SW 1271 (cell line): ENCODE measurements around the gene MRM2.
"Not testable (repeated sequence)": the region's sequence is repeated elsewhere in the genome, so short reads cannot be mapped to it uniquely, and the experiment has no call there.

ENCODE experiments used
- DNase-seq, 2 experiments: peaks; one replicate each; lab custom pipeline; 2025; lab: John Stamatoyannopoulos, UW

MRM2 gene

GRCh38 chr7:2241580-2242540, at the start of gene MRM2, which contains the start of gene NUDT1:
Gene MRM2 (minus strand): TSS chr7:2242205. CDS start chr7:2242169, 36 bp downstream.
Gene NUDT1 (plus strand): TSS chr7:2242226. CDS start chr7:2244575, 2,349 bp downstream.
- DNase-seq, result peak; percentile 56 to 85

DNA sequence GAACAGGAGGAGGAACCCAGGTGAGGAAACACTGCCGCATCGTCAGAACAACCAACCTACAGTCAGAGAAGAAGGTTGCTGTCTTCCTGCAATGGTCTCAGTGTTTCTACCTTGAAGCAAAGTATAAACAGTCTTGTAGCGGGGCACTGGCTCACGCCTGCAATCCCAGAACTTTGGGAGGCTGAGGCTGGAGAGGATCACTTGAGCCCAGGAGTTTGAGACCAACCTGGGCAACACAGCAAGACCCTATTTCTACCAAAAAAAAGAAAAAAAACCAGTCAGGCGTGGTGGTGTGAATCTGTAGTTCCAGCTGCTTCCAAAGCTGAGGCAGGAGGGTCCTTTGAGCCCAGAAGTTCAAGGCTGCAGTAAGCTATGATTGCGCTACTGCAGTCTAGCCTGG, 48.9 kb upstream of the MRM2 start:
- no peak for DNase-seq

- DNase-seq, result no peak
These were observed 47.6 kb upstream of the MRM2 start for GRCh38 chr7:2289621-2290020.

DNA sequence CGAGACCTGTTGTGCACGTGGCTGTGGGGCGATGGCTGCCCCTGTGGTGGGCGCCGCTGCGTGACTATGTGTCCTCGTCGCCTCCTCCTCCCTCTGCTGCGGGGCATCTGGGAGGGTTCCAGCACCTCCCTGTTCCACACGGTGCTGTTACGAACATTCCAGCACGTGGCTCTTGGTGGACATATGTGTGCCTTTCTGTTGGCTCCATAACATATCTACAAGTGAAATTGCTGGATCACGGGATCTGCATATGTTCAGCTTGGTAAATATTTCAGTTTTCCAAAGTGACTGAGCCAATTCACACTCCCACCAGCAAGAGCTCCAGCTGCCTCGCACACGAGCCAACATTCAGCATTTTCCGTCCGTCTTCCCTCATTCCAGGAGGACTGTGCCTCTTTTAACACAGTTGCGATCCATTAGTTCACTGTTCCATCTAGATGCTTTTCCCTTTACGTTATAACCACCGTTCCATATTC, 47.1 kb upstream of the MRM2 start:
- no peak for DNase-seq

GRCh38 chr7:2288503-2288902, 46.5 kb upstream of the MRM2 start:
- no peak for DNase-seq

- no peak for DNase-seq
These were observed 45.7 kb upstream of the MRM2 start for GRCh38 chr7:2287745-2288144.

DNA sequence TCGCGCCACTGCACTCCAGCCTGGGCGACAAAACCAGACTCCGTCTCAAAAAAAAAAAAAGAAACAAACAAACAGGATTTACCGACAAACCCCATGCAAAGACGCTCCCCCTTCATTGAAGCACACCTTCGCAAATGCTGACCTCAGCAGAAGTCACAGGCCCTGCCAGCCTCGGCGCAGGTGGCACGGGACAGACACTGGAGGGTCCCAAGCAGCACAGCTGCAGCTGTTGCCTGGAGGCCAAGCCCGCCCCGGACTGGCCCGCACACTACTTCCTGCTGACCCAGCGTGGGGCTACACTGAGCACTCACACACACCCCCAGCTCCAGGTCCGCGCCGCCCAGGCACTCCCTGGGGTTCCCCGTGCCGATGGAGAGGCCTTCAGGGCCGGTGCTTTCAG, 41.1 kb upstream of the MRM2 start:
- no peak for DNase-seq

- DNase-seq, result no peak
These were observed 40.3 kb upstream of the MRM2 start for GRCh38 chr7:2282185-2282751.

DNA sequence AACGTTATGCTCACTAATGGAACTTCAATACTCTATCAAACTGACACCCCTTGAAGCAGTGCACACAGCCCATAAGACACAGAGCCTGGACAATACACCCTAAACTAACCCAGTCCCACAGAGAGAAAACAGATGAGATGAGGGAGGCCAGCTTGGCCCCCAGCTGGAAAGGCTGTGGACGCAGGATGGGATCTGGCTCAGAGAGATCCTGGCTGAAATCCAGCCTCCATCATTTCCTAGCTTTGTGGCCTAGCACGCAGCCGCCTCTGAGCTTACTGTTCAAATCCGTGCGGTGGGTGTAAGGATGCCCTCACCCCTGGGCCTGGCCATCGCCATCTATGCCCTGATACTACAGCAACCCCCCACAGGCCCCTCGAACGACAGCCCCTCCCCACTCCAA, 39.5 kb upstream of the MRM2 start:
- no peak for DNase-seq

DNA sequence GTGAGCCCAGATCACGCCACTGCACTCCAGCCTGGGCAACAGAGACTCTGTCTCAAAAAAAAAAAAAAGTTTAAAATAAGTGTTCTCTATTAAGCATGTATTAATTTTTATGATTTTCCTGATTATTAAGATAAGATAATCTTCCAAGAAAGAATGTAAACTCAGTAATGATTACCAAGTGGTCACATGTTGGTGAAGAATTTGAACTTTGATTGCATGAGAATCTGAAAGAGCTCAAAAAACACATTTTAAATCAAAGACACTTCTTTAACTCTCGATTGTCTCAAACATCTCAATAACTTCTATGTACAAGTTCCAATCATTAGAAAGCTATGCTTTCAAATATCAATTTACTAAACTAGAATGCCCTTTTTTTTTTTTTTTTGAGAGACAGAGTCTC, 38.4 kb upstream of the MRM2 start:
- DNase-seq, result no peak

DNA sequence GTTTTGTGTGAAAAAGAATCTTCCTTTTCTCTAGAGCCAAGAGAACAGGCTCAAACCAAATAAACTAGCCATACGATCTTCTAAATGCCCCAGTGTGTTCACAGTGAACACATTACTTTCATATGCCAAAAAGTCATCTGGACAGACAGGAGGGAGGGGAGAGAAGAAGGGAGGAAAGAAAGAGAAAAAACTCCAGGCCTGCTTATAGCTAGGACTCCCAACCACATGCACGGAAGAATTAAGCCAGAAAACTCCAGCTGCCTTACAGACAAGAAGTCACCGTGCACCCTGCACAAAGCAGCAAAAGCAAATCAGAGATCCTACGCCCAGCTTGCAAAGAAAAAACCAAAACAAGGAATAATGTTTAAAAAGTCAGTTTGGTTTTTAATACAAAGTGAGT, 37.9 kb upstream of the MRM2 start:
- DNase-seq, result no peak

- no peak for DNase-seq
These were observed 36.0 kb upstream of the MRM2 start for GRCh38 chr7:2278026-2278425.

GRCh38 chr7:2276107-2276506, 34.1 kb upstream of the MRM2 start:
- DNase-seq, result no peak

DNA sequence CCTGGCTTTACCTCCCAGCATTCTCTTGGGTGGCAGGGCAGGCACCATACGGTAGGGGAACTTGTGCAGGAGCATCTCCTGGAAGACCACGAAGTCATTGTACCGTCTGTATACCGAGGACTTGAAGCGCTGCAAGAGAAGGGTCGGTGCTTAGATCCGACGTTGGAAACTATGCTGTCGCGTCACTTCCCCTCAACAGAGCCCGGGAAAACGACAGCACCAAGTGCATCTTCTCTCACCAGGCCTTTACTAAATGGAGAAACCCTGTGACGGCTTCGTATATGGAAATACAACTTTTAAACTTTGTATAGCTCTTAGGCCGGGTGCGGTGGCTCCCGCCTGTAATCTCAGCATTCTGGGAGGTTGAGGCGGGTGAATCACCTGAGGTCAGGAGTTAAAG, 33.1 kb upstream of the MRM2 start:
- DNase-seq, result no peak

DNA sequence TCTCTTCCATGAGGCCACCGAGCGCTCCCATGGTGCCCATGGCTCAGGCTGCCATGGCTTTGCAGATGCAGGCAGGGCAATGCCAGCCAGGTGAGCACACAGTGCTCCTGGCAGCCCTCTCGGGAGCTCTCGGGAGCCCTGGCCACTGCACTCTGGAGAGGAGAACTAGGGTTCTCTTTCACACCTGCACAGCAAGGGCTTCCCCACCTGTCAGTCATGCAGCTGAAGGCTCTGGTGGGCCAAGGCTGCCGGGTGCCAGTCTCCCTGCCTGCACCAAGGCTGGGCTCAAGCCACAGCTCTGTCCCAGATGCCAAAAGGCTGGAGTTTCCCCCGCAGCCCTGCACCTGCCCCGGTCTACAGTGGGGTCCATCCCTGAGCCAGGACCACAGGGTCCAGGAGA, 32.7 kb upstream of the MRM2 start:
- DNase-seq, result no peak

DNA sequence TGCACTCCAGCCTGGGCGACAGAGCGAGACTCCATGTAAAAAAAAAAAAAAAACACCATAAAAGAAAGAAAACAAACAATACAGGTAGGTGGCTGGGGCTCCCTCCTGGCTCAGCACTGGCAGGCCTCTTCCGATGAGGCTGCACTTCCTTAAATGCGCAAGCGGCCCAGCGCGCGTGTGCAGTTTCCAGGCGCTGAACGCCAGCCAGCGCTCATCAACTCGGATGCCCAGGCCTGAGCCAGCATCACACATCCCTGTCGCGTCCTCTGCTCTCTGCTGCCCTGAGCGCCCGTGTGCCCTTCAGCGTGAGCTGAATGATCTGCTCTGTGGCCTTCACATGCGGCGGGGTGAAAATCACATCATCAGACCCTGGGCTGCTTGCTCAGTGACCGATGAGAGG, 31.9 kb upstream of the MRM2 start:
- DNase-seq, result no peak

GRCh38 chr7:2272031-2272430, 30.0 kb upstream of the MRM2 start:
- DNase-seq, result no peak

GRCh38 chr7:2271273-2272026, 29.4 kb upstream of the MRM2 start:
- DNase-seq, result no peak

DNA sequence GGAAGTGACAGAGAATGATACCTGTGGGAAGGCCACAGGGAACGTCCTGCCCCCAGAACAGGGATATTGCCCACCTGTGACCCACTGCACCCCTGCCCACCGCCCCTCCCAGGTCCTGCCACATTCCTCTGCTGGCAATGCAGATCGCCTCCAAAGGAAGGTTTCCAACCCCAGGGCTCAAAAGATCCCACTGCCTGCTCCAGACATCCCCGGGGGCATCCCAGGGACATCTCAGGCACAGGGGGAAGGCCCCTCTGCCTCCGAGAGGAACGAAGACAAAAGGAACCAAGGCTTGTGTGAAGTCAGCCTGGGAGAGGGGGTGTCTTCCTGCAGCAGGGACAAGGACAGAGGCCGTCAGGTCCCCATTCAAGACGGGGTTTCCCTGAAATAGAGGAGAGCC, 28.5 kb upstream of the MRM2 start:
- DNase-seq, result no peak

- no peak for DNase-seq
These were observed 28.0 kb upstream of the MRM2 start for GRCh38 chr7:2269991-2270460.

GRCh38 chr7:2269089-2269990, 27.3 kb upstream of the MRM2 start:
- DNase-seq, result not testable (repeated sequence)
